ENCODE results near the gene PEX19. TPM values are rescaled to one million over a fixed set of nuclear protein-coding genes. Genes with fewer than 3 reads are reported as not detected.

Gene PEX19
- total and polyA plus RNA-seq, 10 of the 15 experiments (the other 5 are each of a cell fraction or from before 2014, with no cell fraction given) = 27.1 to 58.1 (median 39.6) TPM

- TF ChIP-seq CUX1 (IDR thresholded peaks at IDR 0.05; ENCODE audit: insufficient replicate concordance, low read depth, low read length) (no peak), SIX5 (IDR thresholded peaks at IDR 0.05; ENCODE audit: low read depth, low read length, severe bottlenecking) (no peak), MTA2 (IDR thresholded peaks at IDR 0.05; ENCODE audit: low read depth) (no peak), NFYB (IDR thresholded peaks at IDR 0.05; ENCODE audit: insufficient read depth, low read depth, low read length) (no peak), EED (IDR thresholded peaks at IDR 0.05; ENCODE audit: low read depth) (no peak)
- TF ChIP-seq, protein P1, sequence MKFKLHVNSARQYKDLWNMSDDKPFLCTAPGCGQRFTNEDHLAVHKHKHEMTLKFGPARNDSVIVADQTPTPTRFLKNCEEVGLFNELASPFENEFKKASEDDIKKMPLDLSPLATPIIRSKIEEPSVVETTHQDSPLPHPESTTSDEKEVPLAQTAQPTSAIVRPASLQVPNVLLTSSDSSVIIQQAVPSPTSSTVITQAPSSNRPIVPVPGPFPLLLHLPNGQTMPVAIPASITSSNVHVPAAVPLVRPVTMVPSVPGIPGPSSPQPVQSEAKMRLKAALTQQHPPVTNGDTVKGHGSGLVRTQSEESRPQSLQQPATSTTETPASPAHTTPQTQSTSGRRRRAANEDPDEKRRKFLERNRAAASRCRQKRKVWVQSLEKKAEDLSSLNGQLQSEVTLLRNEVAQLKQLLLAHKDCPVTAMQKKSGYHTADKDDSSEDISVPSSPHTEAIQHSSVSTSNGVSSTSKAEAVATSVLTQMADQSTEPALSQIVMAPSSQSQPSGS (IDR thresholded peaks at IDR 0.05; ENCODE audit: low read length) = no peak
Measured at GRCh38 chr1:160328184-160328583, 43.3 kb upstream of the PEX19 start (continued).
